SK-N-SH treated with all-trans-retinoic acid at 6 μM for 48 hours (cell line): ENCODE data around the gene TIPARP.

ENCODE experiments used
- OSR1 ChIP-seq: fragments of 250-450 bp; sonication (Bioruptor Pico); IDR thresholded peaks from 2 replicates; pipeline ENCODE4 v1.8.0; 2022; ENCODE audit warnings: moderate library complexity, mild to moderate bottlenecking, inconsistent platforms
- ZNF565 ChIP-seq: fragments of 450-650 bp; formaldehyde crosslinking; conservative IDR thresholded peaks from 2 replicates; pipeline ENCODE4 v1.5.0; 2020; ENCODE audit warnings: low read depth, mild to moderate bottlenecking, moderate library complexity
- TF ChIP-seq, protein P1 (sequence below): fragments of 250-450 bp; sonication (Bioruptor Pico); IDR thresholded peaks from 2 replicates; pipeline ENCODE4 v1.8.0; 2020; ENCODE audit warnings: mild to moderate bottlenecking, moderate library complexity, borderline replicate concordance

DNA sequence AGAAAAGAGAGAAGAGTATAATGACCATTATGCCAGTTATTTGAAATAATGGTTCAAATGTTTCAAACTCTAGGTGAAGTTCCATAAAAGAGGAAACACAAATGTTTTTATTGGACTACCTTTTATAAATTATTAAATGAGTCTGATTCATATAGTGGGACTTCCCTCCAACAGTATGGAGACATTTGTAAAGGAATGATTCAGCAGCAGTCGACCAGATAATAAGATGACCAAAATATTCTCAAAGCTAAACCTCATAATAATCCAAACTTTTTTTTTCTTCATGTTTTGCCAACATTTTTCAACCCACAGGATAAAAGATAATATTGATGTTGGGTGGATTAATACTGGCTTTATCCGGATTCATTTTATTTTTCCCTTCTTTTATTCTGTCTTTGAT, 18.8 kb downstream of the TIPARP start:
- TF ChIP-seq, protein P1, sequence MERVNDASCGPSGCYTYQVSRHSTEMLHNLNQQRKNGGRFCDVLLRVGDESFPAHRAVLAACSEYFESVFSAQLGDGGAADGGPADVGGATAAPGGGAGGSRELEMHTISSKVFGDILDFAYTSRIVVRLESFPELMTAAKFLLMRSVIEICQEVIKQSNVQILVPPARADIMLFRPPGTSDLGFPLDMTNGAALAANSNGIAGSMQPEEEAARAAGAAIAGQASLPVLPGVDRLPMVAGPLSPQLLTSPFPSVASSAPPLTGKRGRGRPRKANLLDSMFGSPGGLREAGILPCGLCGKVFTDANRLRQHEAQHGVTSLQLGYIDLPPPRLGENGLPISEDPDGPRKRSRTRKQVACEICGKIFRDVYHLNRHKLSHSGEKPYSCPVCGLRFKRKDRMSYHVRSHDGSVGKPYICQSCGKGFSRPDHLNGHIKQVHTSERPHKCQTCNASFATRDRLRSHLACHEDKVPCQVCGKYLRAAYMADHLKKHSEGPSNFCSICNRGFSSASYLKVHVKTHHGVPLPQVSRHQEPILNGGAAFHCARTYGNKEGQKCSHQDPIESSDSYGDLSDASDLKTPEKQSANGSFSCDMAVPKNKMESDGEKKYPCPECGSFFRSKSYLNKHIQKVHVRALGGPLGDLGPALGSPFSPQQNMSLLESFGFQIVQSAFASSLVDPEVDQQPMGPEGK (CRISPR knock-in tag) = no peak
- TF ChIP-seq OSR1 (CRISPR knock-in tag) (no peak), ZNF565 (CRISPR knock-in tag) (no peak)
